ENCODE results near the gene PEX7.
A peak's percentile ranks its signal among the peaks of the same experiment; 100 is the strongest.
"Not testable (repeated sequence)": the region's sequence is repeated elsewhere in the genome, so short reads cannot be mapped to it uniquely, and the experiment has no call there.

The PEX7 gene

GRCh38 chr6:136790411-136791295 lies 31.7 kb upstream of the PEX7 start:
- no peak for DNase-seq (ENCODE audit: low read depth)

DNA sequence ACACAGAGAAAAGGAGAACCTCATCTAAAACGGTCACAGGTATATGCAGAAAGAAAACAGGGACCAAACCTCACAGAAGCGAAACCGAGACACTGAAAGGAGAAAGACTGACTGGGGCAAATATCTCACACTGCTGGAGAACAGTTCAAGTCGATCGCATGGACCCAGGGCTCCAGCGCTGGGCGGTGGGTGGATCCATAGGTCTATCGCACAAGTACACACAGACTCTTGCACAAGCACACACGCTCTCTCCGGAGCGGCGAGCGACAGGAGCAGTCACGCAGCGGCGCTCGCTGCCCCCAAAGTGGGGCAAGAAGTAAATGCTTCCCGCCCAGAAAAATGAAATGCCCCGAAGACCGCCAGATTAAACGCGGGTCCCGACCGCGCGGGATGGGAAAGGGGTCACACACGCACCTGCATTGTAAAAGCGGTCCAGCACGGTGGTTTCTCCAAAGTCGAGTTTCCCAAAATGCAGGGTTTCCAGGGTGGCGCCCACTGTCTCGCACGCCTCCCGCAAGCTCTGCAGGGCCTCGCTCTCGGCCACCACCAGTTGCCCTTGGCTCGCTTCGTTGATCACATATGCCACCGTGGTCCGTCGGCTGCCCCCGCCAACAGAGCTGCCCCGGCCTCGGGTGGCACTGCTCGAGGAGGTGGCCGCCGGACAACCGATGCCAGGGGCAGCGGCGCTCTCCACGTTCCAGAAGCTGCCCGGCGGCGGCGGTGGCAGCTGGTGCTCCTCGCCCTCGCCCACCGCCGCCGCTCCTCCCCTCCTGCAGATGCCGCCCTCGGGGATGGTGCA lies 30.9 kb upstream of the PEX7 start:
- DNase-seq (ENCODE audit: low read depth): peak; percentile 28

DNA sequence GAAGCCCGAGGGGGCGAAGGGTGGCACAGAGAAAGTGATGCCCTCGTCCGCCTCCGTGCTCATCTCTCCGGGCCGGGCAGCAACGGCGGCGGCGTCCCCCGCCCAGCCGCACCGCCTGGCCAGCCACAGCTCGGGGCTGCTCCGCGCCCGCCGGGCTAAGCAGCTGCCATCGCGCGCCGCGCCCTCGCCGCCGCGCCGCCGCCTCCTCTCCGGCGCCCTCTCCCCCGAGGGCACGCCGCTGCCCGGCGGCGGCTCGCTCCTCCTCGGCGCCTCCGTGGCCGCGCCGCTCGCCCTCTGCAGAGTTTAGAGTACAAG lies 30.3 kb upstream of the PEX7 start:
- DNase-seq (ENCODE audit: low read depth): no peak

GRCh38 chr6:136792410-136793262 lies 29.8 kb upstream of the PEX7 start, which contains the start of gene MAP3K5:
MAP3K5 (minus strand) TSS chr6:136792477; CDS start chr6:136792157, 320 bp downstream.
- DNase-seq (ENCODE audit: low read depth): peak; percentile 92

DNA sequence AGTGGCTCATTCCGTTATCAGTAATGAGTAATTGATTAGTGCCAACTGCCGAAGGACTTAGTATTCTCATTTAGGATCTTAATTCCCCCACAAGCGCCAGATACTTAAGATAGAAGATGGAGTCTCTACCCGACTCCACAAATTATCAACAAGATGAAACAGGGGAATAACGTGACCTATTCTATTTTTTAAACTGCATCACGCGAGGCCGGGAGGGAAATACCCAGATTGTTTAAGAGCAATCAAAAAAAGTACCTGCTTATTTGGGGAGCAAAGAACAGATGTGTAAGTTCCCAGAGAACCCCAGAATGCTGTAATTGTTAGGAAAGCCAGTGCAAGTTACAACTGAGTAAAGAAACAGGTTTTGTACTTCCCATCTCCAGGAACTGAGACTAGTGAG lies 29.0 kb upstream of the PEX7 start:
- DNase-seq (ENCODE audit: low read depth): no peak

- DNase-seq (ENCODE audit: low read depth): no peak
Measured at GRCh38 chr6:136795386-136795785, 27.0 kb upstream of the PEX7 start.

DNA sequence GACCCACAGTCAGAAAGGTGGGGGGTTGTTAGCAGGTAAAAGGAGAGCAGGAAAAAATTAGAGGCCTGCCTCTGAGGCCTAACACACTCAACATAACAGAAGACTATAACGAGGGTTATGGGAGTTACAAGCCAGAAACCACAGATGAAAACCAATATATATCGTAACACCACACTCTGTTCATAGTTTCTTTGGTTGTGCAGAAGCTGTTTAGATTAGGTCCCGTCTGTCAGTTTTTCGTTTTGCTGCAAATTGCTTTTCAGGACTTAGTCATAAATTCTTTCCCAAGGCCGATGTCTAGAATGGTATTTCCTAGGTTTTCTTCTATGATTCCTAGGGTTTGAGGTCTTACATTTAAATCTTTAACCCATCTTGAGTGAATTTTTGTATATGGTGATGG lies 26.4 kb upstream of the PEX7 start:
- DNase-seq (ENCODE audit: low read depth): no peak

- DNase-seq (ENCODE audit: low read depth): no peak
Measured at GRCh38 chr6:136798044-136798443, 24.3 kb upstream of the PEX7 start.

DNA sequence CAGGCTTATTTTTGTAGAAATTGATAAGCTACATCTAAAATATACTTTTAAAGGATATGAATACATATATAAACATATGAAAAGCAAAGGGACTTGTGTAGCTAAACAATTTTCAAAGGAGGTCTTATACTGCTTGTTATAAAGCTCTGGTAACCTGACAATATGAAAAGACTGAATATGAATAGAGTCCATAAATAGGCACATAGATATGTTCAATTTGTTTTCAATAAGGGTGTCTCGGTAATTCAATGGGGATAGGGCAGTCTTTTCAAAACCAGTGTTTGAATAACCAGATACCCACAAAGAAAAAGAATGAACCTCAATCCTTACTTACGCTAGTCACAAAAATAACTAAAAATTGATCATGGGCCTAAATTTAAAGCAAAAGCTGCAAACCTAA lies 20.8 kb upstream of the PEX7 start:
- no peak for DNase-seq (ENCODE audit: low read depth)

- no peak for DNase-seq (ENCODE audit: low read depth)
Measured at GRCh38 chr6:136803608-136804007, 18.8 kb upstream of the PEX7 start.

GRCh38 chr6:136809091-136809860 lies 13.1 kb upstream of the PEX7 start:
- no peak for DNase-seq (ENCODE audit: low read depth)

GRCh38 chr6:136811272-136811671 lies 11.1 kb upstream of the PEX7 start:
- no peak for DNase-seq (ENCODE audit: low read depth)

- no peak for DNase-seq (ENCODE audit: low read depth)
Measured at GRCh38 chr6:136812174-136812573, 10.2 kb upstream of the PEX7 start.

GRCh38 chr6:136815608-136816007 lies 6.8 kb upstream of the PEX7 start:
- not testable (repeated sequence) for DNase-seq (ENCODE audit: low read depth)

DNA sequence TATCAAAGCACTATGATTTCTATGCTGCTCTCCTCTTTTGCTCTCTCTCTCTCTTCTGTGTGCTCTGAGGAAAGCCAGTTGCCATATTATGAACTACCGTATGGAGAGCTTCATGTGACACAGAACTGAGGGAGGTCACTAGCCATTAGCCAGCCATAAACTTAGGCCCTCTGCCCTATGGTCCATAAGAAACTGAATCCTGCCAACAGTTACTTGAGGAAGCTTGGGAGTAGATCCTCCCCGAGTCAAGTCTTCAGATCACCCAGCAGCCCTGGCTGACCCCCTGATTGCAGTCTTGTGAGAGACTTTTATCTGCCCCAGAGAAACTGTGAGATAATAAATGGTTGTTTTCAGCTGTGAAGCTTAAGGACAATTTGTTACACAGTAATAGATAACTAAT lies 5.7 kb upstream of the PEX7 start:
- no peak for DNase-seq (ENCODE audit: low read depth)

DNA sequence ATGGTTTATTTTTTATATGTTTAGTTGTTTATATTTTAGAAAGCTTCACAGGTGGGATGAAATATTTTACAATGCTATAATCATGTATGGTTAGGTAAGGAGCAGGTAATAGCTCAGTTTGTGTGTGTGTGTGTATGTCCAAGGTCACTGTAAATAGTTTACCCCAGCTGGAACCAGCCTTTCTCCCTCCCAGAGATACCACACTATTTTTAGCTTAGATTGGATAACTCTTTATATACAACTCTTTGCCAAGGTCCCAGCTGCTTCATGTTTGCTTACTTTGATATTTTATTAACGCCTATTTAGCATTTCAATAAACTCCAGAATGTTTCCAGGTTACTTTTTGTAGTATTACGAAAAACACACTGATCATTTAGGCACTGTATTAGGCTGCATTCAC lies 1.8 kb upstream of the PEX7 start:
- no peak for DNase-seq (ENCODE audit: low read depth)

- no peak for DNase-seq (ENCODE audit: low read depth)
Measured at GRCh38 chr6:136822046-136822375, 381 bp upstream of the PEX7 start.

DNA sequence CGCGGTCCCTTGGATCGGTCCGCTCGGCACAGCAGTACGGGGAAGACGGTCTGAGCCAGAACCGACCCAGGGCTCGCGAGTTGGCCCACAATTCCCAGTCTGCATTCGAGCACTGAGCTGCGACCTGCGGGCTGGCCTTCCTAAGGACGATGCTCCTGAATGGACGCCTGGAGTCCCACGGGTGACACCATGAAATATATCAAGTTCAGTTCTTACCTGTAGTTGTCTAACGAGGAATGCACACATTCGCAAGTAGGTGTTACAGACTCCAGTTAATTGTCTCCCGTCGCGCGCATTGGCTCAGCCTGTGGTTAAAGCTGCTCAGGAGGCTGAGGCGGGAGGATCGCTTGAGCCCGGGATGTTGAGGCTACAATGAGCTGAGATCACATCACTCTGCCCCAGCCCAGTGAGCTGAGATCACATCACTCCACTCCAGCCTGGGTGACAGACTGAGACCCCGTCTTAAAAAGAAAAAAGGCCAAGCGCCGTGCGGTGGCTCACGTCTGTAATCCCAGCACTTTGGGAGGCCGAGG lies 802 bp downstream of the PEX7 start:
- DNase-seq (ENCODE audit: low read depth): no peak

- no peak for DNase-seq (ENCODE audit: low read depth)
Measured at GRCh38 chr6:136826216-136826615, 3.8 kb downstream of the PEX7 start.

DNA sequence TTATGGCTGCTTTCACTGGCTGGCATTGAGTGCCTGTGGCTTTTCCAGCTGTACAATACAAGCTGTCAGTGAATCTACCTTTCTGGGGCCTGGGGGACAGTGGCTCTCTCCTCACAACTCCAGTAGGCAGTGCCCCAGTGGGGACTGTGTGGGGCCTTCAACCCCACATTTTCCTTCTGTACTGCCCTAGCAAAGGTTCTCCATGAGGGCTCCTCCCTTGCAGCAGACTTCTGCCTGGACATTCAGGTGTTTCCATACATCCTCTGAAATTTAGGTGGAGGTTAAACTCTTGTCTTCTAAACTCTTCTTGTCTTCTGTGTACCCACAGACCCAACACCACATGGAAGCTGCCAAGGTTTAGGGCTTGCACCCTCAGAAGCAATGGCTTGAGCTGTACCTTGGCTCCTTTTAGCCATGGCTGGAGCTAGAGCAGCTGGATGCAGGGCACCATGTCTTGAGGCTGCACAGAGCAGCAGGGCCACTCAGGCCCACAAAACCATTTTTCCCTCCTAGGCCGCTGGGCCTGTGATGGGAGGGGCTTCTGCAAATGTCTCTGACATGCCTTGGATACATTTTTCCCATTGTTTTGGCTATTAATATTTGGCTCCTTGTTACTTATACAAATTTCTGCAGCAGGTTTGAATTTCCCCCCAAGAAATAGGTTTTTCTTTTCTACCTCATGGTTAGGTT lies 9.6 kb downstream of the PEX7 start:
- DNase-seq (ENCODE audit: low read depth): no peak
